ENCODE results near the gene NPPC. TPM values are rescaled to one million over a fixed set of nuclear protein-coding genes. Genes with fewer than 3 reads are reported as not detected.
A peak's percentile ranks its signal among the peaks of the same experiment; 100 is the strongest.
"Not testable (repeated sequence)": the region's sequence is repeated elsewhere in the genome, so short reads cannot be mapped to it uniquely, and the experiment has no call there.

Gene NPPC
- total RNA-seq, 1 experiment from 2014 or later = not detected

- DNase-seq (ENCODE audit: low read depth) = no peak
Measured at GRCh38 chr2:231886071-231886681, 40.0 kb downstream of the NPPC start.

DNA sequence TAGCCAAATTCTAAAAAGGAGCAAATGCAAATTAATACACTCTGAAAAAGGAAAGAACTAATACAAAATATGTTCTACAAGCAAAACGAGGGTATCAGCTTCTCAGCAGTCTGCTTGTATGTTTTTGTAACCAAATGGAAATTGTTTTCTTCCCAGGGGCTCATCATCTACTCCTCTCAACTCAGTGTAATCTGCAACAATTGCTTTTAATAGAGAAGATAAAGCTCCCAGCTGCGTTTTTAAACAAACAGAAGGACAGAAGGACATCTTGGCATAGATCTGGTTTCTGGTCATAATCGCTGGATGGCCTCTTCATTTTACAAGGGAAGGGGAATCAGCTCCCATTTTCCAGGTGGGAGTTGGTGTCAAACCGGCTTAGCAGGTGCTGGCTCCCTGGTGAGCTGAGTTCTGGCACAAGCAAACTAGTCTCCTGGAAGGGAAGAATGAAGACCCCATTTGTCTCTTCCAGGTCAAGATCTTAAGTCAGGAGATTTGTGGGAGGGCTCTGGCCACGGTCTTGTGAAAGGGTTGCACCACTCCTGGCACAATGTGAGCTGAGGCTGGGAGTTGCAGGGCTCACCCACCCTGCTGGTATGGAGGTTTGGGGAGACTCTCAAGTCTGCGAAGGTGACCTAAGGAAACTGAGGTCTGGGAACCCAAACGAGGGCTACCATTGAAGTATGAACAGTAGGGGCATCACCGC lies 41.6 kb downstream of the NPPC start:
- no peak for DNase-seq (ENCODE audit: low read depth)

DNA sequence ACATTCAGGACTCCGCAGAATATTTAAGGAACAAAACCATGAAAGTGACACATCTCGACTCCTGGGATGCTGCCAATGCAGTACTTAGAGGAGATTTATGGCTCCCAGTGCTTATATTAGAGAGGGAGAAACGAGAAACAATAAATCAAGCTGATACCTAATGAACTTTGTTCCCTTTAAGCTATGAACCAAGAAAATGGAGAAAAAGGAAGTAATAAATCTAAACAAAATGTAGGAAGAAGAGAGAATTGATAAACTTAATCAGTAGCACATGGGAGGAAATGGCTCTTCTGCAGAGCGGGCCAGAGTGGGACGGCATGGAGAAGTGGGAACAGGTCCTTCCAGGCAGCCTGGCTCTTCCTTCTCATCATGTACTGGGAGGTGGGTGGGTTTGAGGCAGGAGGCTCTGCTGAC lies 42.7 kb downstream of the NPPC start:
- peak; percentile 16 for DNase-seq (ENCODE audit: low read depth)

DNA sequence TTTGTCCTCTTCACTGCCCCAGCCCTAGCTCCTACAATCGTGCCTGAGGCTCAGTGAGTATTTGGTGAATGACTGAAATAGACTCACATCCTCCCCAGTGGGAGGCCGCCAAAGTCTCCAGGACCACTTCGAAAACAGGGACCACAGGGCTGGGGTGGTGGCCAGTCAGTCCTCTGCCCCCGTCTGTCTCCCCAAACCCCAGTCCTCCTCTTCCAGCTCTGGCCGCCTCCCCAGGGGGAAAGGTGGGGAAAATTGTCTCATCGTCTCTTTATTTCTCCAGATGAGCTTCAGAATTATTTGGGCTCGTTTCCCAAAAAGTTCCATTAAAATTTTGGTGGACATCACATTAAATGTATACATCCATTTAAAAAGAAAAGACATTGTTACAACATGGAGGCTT lies 43.5 kb downstream of the NPPC start:
- no peak for DNase-seq (ENCODE audit: low read depth)

GRCh38 chr2:231880371-231880770 lies 45.8 kb downstream of the NPPC start:
- DNase-seq (ENCODE audit: low read depth) = not testable (repeated sequence)

- DNase-seq (ENCODE audit: low read depth) = no peak
Measured at GRCh38 chr2:231879216-231879615, 47.0 kb downstream of the NPPC start.

- DNase-seq (ENCODE audit: low read depth) = peak; percentile 71
Measured at GRCh38 chr2:231877533-231878456, 48.4 kb downstream of the NPPC start.

DNA sequence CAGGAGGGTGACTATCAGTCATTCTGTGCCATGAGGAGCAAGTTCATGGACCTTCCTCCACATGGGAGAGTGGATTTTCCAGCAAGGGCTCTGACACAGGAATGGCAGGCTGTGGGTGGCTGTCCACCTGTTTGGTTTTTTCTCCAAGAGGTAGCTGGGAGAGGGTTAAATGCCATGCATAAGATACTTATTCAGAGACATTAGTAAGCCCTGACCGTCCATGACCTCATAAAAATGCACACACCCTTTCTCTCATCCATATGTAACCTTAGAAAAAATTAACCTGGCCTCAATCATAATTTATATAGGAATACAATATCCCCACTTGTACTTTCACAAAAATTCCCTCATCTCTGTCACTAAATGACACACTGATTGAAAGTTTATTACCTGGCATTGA lies 51.3 kb downstream of the NPPC start:
- DNase-seq (ENCODE audit: low read depth) = no peak

Other genes with a start within 250 kb of the NPPC start
- 969 and 1,053 TPM in 2 replicates for gene PTMA, start 217.9 kb downstream of the NPPC start, total RNA-seq (2014; rRNA removed; shearing (Covaris generic))
- 61.8 and 64.3 TPM in 2 replicates for gene PDE6D, start 145.1 kb downstream of the NPPC start, total RNA-seq (2014; rRNA removed; shearing (Covaris generic))
- gene COPS7B, start 140.0 kb downstream of the NPPC start, total RNA-seq (2014; rRNA removed; shearing (Covaris generic)) = 25.2 and 30.6 TPM in 2 replicates
- gene DIS3L2, start 35.3 kb upstream of the NPPC start, total RNA-seq (2014; rRNA removed; shearing (Covaris generic)) = 22.3 TPM in 2 replicates